Calu3 (cell line): ENCODE data around the gene MATN1. TPM values are rescaled to one million over a fixed set of nuclear protein-coding genes. Genes with fewer than 3 reads are reported as not detected.

Source experiments
- BruUV-seq: library from RNA; stranded (reverse); fragments of 400-500 nt; replicated peaks from 2 replicates; lab custom pipeline; 2021; lab: Mats Ljungman, UMichigan
- CTCF ChIA-PET: fragments of 300-600 bp; sonication (Branson Sonifier 250); formaldehyde crosslinking; loops from one replicate; lab custom pipeline; 2022; ENCODE audit warnings: antibody characterized with exemption; lab: Charles Lee
- DNase-seq: peaks from one replicate; pipeline ENCODE4 v3.0.0; 2022
- H3K27ac Mint-ChIP-seq: one replicate; pipeline ENCODE4 v1.8.0; 2022; ENCODE audit warnings: mixed read lengths; ENCODE audit not compliant: unreplicated experiment
- H3K27me3 Mint-ChIP-seq: one replicate; pipeline ENCODE4 v1.8.0; 2022; ENCODE audit warnings: mixed read lengths; ENCODE audit not compliant: unreplicated experiment
- H3K36me3 Mint-ChIP-seq: one replicate; pipeline ENCODE4 v1.8.0; 2022; ENCODE audit warnings: mild to moderate bottlenecking, moderate library complexity, mixed read lengths; ENCODE audit not compliant: insufficient read depth, unreplicated experiment
- H3K4me1 Mint-ChIP-seq: one replicate; pipeline ENCODE4 v1.8.0; 2022; ENCODE audit warnings: mild to moderate bottlenecking, low read depth, mixed read lengths; ENCODE audit not compliant: unreplicated experiment
- H3K4me3 Mint-ChIP-seq: one replicate; pipeline ENCODE4 v1.8.0; 2022; ENCODE audit warnings: mild to moderate bottlenecking, low read depth, moderate library complexity, mixed read lengths; ENCODE audit not compliant: unreplicated experiment
- H3K9me3 Mint-ChIP-seq: one replicate; pipeline ENCODE4 v1.8.0; 2022; ENCODE audit warnings: low read depth, mixed read lengths; ENCODE audit not compliant: unreplicated experiment
- intact Hi-C: fragments of 100-400 bp; cut with micrococcal nuclease; formaldehyde crosslinking; loops from one replicate; pipeline ENCODE4 v1.10.0; 2022; ENCODE audit not compliant: unreplicated experiment
- total RNA-seq: library from RNA; stranded (reverse); gene quantifications from 2 replicates; pipeline ENCODE4 v1.2.3, GENCODE V29; 2022
- TF ChIP-seq, protein P1 (sequence below): fragments of 200-600 bp; IDR thresholded peaks from one replicate; pipeline ENCODE4 v1.8.0; 2022; ENCODE audit warnings: antibody characterized with exemption; ENCODE audit not compliant: unreplicated experiment

MATN1 gene
- total RNA-seq, 1 experiment from 2014 or later: not detected

DNA sequence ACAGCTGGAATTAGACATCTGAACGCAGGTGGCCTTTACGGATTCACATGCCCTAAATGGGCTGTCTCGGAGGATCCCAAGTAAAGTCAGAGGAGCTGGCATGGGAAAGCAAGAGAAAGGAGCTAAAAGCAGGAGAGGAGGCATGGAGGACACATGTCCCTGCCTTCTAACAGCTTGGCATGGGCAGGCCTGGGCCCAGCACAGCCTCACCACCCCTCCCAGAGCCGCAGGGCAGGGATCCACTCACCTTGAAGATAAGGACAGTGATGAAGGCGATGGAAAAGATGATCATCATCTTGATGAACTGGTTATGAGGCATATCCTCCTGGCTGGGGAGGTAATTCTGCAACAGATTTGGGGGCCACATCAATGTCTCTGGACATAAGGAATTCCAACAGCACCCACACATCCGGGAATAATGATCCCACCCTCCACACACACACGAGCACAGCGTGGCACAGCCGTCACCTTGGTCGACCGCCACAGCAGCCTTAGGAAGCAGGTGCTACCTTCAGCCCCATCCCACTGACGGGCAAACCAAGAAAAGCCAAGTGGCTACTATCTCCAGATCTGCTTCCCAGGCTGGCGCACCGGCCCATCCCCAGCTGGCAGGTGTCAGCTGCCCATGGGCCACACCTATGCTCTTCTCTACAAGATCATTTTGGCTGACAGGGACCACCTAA, 14.1 kb upstream of the MATN1 start:
- H3K27ac Mint-ChIP-seq: no peak overlapping the region
- H3K36me3 Mint-ChIP-seq: no peaks in the 10 kb centered on the region
- no peak overlapping the region for H3K4me3 Mint-ChIP-seq
- no peak for DNase-seq
- H3K27me3 Mint-ChIP-seq: no peaks in the 10 kb centered on the region
- CTCF ChIA-PET: no interaction called here
- intact Hi-C loops: no loop called here
- peaks cover 16% of the 10 kb centered on the region for H3K4me1 Mint-ChIP-seq
- H3K9me3 Mint-ChIP-seq: peaks cover 5% of the 10 kb centered on the region
- TF ChIP-seq, protein P1, sequence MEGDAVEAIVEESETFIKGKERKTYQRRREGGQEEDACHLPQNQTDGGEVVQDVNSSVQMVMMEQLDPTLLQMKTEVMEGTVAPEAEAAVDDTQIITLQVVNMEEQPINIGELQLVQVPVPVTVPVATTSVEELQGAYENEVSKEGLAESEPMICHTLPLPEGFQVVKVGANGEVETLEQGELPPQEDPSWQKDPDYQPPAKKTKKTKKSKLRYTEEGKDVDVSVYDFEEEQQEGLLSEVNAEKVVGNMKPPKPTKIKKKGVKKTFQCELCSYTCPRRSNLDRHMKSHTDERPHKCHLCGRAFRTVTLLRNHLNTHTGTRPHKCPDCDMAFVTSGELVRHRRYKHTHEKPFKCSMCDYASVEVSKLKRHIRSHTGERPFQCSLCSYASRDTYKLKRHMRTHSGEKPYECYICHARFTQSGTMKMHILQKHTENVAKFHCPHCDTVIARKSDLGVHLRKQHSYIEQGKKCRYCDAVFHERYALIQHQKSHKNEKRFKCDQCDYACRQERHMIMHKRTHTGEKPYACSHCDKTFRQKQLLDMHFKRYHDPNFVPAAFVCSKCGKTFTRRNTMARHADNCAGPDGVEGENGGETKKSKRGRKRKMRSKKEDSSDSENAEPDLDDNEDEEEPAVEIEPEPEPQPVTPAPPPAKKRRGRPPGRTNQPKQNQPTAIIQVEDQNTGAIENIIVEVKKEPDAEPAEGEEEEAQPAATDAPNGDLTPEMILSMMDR: no peak
- no TSS peak for BruUV-seq

GRCh38 chr1:30735668-30736498, 12.5 kb upstream of the MATN1 start:
- H3K4me3 Mint-ChIP-seq: no peak overlapping the region

GRCh38 chr1:30735124-30735523, 11.7 kb upstream of the MATN1 start:
- BruUV-seq: no TSS peak
- Mint-ChIP-seq H3K27ac (no peak overlapping the region), H3K27me3 (peaks cover 18% of the 10 kb centered on the region), H3K36me3 (no peaks in the 10 kb centered on the region), H3K4me1 (no peaks in the 10 kb centered on the region), H3K4me3 (no peak overlapping the region), H3K9me3 (peaks cover 5% of the 10 kb centered on the region)
- TF ChIP-seq, protein P1: no peak
- CTCF ChIA-PET: no interaction called here
- DNase-seq: no peak
- intact Hi-C loops: no loop called here

More at GRCh38 chr1:30735668-30736498, 12.5 kb upstream of the MATN1 start:
- CTCF ChIA-PET: no interaction called here
- TF ChIP-seq, protein P1: no peak
- intact Hi-C loops: no loop called here
- Mint-ChIP-seq H3K27me3 (peaks cover 13% of the 10 kb centered on the region), H3K9me3 (peaks cover 5% of the 10 kb centered on the region), H3K27ac (no peak overlapping the region), H3K36me3 (no peaks in the 10 kb centered on the region), H3K4me1 (peaks cover 6% of the 10 kb centered on the region)
- DNase-seq: no peak
- no TSS peak for BruUV-seq

- H3K27me3 Mint-ChIP-seq: peaks cover 18% of the 10 kb centered on the region
- CTCF ChIA-PET: interaction anchor here (0.8 kb wide), 1 partner anchor 27 kb away, joined by 3 read pairs; no protein-coding TSS in a partner anchor
- peaks cover 5% of the 10 kb centered on the region for H3K9me3 Mint-ChIP-seq
- H3K4me3 Mint-ChIP-seq: no peak overlapping the region
- intact Hi-C loops: no loop called here
- DNase-seq: no peak
- no peaks in the 10 kb centered on the region for H3K4me1 Mint-ChIP-seq
- TF ChIP-seq, protein P1: no peak
- no TSS peak for BruUV-seq
- no peak overlapping the region for H3K27ac Mint-ChIP-seq
- H3K36me3 Mint-ChIP-seq: peaks cover 3% of the 10 kb centered on the region
Measured at GRCh38 chr1:30734580-30734979, 11.2 kb upstream of the MATN1 start.
